Measurements from ENCODE around the gene FAM8A1.

DNA sequence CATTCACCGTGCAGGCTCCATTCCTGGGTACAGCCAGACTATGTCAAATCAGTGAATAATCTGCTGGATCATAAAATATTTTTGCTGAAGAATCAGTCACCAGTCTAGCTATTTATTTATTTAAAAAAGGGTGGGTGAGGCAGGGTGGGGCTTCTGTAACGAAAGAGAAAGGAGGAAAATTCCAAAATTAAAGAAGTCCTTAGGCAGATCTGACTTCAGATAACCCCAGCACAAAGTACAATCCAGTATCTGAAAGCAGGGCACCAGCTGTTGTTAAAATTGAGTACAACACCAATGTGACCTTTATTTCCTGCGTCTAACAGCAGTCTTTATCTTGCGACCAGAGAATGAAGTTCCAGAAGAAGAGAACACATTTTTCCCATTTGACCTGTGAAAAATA, 15.7 kb downstream of the FAM8A1 start:
- TF ChIP-seq, protein P1, sequence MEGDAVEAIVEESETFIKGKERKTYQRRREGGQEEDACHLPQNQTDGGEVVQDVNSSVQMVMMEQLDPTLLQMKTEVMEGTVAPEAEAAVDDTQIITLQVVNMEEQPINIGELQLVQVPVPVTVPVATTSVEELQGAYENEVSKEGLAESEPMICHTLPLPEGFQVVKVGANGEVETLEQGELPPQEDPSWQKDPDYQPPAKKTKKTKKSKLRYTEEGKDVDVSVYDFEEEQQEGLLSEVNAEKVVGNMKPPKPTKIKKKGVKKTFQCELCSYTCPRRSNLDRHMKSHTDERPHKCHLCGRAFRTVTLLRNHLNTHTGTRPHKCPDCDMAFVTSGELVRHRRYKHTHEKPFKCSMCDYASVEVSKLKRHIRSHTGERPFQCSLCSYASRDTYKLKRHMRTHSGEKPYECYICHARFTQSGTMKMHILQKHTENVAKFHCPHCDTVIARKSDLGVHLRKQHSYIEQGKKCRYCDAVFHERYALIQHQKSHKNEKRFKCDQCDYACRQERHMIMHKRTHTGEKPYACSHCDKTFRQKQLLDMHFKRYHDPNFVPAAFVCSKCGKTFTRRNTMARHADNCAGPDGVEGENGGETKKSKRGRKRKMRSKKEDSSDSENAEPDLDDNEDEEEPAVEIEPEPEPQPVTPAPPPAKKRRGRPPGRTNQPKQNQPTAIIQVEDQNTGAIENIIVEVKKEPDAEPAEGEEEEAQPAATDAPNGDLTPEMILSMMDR (IDR thresholded peaks at IDR 0.05), result no peak
- TF ChIP-seq POLR2A (IDR thresholded peaks at IDR 0.05), result no peak
- TF ChIP-seq EP300 (IDR thresholded peaks at IDR 0.05), result no peak
